ENCODE measurements around the gene PPP1R9B.

DNA sequence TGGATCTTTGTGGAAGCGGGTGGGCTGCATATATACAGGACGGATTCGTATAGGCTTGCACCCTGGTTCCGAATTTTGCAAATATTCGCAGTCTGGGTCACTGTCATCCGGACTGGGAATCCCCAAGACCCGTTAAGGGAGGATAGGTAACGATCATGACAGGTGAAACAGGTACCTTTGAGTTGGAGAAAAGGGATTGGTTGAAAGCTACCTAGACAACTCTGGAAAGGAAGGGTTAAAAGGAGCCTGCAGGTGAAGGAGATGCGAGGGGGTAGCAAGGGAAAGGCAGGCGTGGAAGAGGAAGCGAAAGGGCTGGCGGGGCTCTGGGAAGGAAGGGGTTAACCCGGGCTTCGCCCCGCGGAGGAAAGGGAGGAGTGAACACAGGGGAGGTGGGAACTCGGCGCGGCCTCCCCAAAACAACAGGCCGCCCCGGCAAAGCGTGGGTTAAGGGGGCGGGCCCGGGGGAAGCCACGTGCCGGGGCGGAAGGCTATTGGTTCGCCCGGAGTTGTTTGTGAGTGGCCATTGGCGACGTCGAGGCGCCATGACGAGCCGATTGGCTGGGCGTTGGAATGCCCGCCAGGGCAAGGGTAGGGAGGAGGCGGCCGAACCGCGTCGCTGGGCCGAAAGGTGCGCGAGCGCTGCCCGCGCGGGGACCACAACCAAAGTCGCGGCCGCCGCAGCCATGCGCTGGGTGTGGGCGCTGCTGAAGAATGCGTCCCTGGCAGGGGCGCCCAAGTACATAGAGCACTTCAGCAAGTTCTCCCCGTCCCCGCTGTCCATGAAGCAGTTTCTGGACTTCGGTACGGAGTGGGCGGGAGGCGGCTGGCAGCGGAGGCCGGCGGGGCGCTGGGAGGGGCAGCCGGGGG, 55.5 kb downstream of the PPP1R9B start, which contains the start of gene PDK2:
- TF ChIP-seq, protein P1, sequence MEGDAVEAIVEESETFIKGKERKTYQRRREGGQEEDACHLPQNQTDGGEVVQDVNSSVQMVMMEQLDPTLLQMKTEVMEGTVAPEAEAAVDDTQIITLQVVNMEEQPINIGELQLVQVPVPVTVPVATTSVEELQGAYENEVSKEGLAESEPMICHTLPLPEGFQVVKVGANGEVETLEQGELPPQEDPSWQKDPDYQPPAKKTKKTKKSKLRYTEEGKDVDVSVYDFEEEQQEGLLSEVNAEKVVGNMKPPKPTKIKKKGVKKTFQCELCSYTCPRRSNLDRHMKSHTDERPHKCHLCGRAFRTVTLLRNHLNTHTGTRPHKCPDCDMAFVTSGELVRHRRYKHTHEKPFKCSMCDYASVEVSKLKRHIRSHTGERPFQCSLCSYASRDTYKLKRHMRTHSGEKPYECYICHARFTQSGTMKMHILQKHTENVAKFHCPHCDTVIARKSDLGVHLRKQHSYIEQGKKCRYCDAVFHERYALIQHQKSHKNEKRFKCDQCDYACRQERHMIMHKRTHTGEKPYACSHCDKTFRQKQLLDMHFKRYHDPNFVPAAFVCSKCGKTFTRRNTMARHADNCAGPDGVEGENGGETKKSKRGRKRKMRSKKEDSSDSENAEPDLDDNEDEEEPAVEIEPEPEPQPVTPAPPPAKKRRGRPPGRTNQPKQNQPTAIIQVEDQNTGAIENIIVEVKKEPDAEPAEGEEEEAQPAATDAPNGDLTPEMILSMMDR (IDR thresholded peaks at IDR 0.05 in 2 of 3, conservative IDR thresholded peaks at IDR 0.05 in 1 of 3; ENCODE audit: borderline replicate concordance in 1 of 3, insufficient read depth in 1 of 3, low read depth in 2 of 3, low read length in 2 of 3) = no peak
- TF ChIP-seq SRF (IDR thresholded peaks at IDR 0.05; ENCODE audit: low read depth) = no peak
- TF ChIP-seq EZH2phosphoT487 (IDR thresholded peaks at IDR 0.05; ENCODE audit: borderline replicate concordance) = no peak

Measured in HCT116 (cell line).